Suppressor macrophage treated with lipopolysaccharide for 4 hours (primary cell): ENCODE measurements around the gene CRADD.
"Not testable (repeated sequence)": the region's sequence is repeated elsewhere in the genome, so short reads cannot be mapped to it uniquely, and the experiment has no call there.

ENCODE experiments used
- DNase-seq: peaks from one replicate; pipeline ENCODE4 v3.0.0-alpha.2; 2020

The CRADD gene

DNA sequence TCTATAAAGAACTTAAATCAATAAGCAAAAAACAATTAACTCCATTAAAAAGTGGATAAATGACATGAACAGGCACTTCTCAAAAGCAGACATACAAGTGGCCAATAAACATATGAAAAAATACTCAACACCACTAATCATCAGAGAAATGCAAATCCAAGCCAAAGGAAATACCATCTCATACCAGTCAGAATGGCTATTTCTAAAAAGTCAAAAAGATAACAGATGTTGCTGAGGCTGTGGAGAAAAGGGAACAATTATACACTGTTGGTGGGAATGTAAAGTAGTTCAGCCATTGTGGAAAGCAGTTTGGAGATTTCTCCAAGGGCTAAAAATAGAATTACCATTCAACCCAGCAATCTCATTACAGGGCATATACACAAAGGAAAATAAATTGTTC, 236.7 kb downstream of the CRADD start:
- no peak for DNase-seq

- no peak for DNase-seq
Measured at GRCh38 chr12:93914281-93914680, 237.1 kb downstream of the CRADD start.

- DNase-seq, result no peak
Measured at GRCh38 chr12:93915411-93915810, 238.2 kb downstream of the CRADD start.

DNA sequence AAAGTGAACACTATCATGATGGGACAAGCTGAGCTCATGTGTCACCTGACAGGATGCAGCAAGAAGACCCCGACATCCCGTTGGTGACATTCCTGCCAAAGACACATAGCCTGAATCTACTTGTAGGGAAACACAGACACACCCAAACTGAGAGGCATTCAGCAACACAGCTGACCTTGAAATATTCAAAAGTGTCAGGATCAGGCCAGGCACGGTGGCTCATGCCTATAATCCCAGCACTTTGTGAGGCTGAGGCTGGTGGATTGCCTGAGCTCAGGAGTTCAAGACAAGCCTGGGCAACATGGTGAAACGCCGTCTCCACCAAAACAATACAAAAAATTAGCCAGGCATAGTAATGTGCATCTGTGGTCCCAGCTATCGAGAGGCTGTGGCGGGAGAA, 239.2 kb downstream of the CRADD start:
- DNase-seq, result no peak

DNA sequence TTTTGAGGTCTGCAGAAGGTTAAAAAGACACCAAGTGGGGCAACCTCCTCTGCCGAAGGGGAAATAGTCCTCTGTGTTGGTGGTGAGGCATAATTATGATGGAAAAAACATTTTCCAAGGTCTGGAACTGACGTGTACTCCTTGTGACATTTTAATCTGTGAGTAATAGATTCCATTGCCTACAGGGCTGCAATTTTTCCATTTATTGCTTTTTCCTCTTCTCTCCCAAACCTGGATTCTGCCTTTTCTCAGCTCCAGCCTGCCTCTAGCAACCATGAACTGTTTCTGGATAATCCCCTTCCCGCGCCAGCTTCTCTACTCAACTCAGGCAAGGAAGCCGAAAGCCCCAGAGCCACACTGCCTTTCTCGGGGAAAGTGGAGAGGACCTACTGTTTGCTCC, 241.1 kb downstream of the CRADD start:
- no peak for DNase-seq

DNA sequence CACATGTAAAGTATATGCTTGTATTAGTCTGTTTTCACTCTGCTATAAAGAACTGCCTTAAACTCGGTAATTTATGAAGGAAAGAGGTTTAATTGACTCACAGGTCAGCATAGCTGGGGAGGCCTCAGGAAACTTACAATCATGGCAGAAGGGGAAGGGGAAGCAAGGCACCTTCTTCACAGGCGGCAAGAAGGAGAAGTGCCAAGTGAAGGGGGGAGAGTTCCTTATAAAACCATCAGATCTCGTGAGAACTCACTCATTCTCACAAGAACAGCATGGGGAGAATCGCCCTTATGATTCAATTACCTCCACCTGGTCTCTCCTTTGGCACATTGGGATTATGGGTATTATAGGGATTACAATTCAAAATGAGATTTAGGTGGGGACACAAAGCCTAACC, 241.7 kb downstream of the CRADD start:
- DNase-seq, result no peak

GRCh38 chr12:93921521-93921920, 244.3 kb downstream of the CRADD start:
- no peak for DNase-seq

- DNase-seq, result no peak
Measured at GRCh38 chr12:93922583-93923006, 245.4 kb downstream of the CRADD start.

GRCh38 chr12:93924367-93924766, 247.2 kb downstream of the CRADD start:
- no peak for DNase-seq

- no peak for DNase-seq
Measured at GRCh38 chr12:93925585-93926205, 248.5 kb downstream of the CRADD start.

DNA sequence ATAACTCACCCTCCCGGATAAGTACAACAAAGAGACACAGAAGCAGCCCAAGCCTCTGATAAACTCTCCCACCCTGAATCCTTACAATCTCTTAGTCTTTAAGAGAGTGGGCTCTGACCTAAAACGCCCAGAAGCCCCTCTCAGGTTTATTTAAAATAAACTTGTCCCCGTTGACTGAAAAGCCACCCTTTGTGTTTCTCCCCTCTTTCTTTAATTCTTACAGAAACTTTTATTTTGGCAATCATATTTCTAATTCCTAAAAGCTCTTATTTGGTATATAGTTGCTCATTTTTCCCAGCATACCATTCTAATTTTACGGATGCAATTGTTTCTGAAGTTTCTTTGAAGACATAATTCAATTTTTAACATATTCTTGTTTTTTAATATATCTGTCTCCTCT, 249.1 kb downstream of the CRADD start:
- DNase-seq, result no peak

- not testable (repeated sequence) for DNase-seq
Measured at GRCh38 chr12:93929081-93929480, 251.9 kb downstream of the CRADD start.

DNA sequence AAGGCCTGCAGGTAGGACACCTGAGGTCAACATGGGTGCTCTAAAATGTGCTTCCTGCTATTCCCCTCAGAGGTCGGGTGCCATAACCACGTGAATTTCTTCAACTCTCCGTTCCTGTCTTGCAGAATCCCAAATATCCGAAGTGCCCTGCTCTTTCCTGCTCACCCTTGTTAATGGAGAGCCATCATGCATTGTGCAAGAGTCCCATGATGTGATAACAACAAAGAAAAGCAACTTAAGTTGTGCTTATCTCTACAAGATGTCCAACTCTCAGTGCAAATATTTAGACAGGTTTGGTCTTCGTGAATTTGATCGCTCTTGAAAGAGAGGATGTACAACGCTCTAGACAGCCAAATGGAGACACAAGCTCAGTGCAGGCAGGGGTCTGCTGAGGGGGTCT, 260.6 kb downstream of the CRADD start:
- DNase-seq, result no peak

DNA sequence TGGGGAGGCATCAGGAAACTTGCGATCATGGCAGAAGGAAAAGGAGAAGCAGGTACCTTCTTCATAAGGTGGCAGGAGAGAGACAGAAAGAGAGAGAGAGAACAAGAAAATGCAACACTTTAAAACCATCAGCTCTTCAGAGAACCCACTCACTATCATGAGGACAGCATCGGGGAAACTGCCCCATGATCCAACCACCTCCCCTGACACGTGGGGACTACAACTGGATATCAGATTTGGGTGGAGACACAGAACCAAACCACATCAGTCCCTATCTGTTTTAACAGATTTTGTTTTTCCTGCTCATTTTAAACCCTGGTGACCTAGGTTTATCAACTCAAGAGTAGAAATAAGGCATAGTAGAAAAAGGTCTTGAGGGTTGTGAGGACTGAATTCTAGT, 261.1 kb downstream of the CRADD start:
- DNase-seq, result no peak

GRCh38 chr12:93938931-93939330, 261.8 kb downstream of the CRADD start:
- no peak for DNase-seq

DNA sequence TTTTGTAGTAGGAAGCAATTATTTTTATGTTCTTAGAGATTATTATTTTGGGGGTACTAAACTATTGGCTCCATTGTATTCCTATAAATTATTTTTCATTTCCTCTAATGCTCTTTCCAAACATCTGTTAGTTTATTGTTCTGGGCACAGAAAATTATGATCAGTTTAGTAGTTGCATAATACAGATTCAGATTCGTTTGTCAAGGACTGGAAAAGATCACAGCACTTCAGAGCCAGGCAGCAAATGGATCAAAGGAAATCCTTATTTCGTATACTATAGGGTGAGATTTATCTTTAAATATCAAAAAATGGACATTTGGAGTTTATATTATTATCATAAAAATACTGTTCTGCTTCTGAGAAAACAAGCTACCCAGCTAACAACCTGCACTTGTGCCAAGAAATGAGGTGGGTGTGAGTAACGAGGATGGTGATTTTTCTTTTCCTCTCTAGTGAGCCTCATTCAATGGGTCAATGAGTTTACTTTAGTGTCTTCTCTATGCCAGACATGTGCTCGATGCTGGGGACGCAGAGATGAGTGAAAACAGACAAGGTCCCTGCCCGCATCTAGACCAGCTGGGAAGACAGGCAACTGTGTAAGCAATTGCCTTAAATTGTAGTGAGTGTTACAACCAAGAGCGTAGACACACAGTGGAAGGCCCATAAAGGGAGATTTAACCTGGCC, 262.6 kb downstream of the CRADD start:
- DNase-seq, result no peak

GRCh38 chr12:93943780-93944179, 266.6 kb downstream of the CRADD start:
- no peak for DNase-seq

DNA sequence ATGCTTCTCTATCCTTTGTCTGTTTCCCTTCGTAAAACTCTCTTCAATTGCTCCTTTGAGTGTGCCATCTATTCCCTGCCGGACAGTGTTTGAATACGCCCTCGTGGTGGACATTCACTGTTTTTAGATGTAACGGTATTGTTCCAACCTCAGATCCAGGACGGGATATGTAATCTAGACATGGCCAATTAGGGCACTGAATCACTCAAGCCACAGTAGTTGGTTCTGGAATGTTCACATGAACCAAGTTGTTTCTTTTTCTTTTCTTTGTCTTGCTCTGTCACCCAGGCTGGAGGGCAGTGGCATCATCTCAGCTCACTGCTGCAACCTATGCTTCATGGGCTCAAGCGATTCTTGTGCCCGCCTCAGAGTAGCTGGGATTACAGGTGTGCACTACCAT, 267.0 kb downstream of the CRADD start:
- no peak for DNase-seq
